Adrenal gland (tissue), 12 donors: ENCODE measurements around the gene GXYLT2. TPM values are rescaled to one million over a fixed set of nuclear protein-coding genes. Genes with fewer than 3 reads are reported as not detected.
A peak's percentile ranks its signal among the peaks of the same experiment; 100 is the strongest.

Source experiments
- DNase-seq, 7 donors: peaks; one replicate each; pipeline ENCODE4 v3.0.0-alpha.2; 2019 to 2020
- H3K27ac ChIP-seq, 5 donors: fragments of 200-600 bp; sonication (generic) in 4 of 5; 1 replicate in 3 of 5; 2 replicates in 2 of 5; pipeline versions ENCODE4 v1.5.1 to v1.8.0; 2016 to 2020; ENCODE audit warnings: mild to moderate bottlenecking in 1 of 5
- H3K27me3 ChIP-seq: fragments of 200-600 bp; 2 replicates; pipeline ENCODE4 v1.8.0; 2021
- H3K36me3 ChIP-seq, 2 donors: fragments of 200-600 bp; replicated peaks in 1 of 2; 1 replicate in 1 of 2; 2 replicates in 1 of 2; pipeline versions ENCODE4 v1.5.1 to v1.8.0; 2018 to 2022
- H3K4me1 ChIP-seq, 2 donors: fragments of 200-600 bp; replicated peaks in 1 of 2; 1 replicate in 1 of 2; 2 replicates in 1 of 2; pipeline versions ENCODE4 v1.5.1 to v1.8.0; 2018 to 2021
- H3K4me3 ChIP-seq, 4 donors: fragments of 200-600 bp; sonication (generic) in 3 of 4; one replicate each; pipeline ENCODE4 v1.5.1; 2016 to 2018
- H3K9me3 ChIP-seq, 3 donors: fragments of 200-600 bp; sonication (generic) in 1 of 3; replicated peaks in 1 of 3; 1 replicate in 2 of 3; 2 replicates in 1 of 3; pipeline versions ENCODE4 v1.5.1 to v1.8.0; 2016 to 2021
- POLR2A ChIP-seq, 2 donors: fragments of 450-650 bp; IDR thresholded peaks; one replicate each; pipeline ENCODE4 v1.6.1; 2017; ENCODE audit warnings: antibody characterized with exemption in 2 of 2, mild to moderate bottlenecking in 2 of 2, moderate library complexity in 1 of 2
- WGBS, 4 donors: extraction: QIAGEN DNeasy Blood & Tissue Kit in 2 of 4; methylation state at CpG; one replicate each; pipeline versions ENCODE4 v1.1.5 to v1.1.7; 2013 to 2017; 5-methylcytosine and 5-hydroxymethylcytosine counted together
- intact Hi-C, 2 donors: fragments of 100-400 bp; cut with DNase I; formaldehyde crosslinking; loops; one replicate each; pipeline versions ENCODE4 v1.14.1 to v1.15.0; 2022 to 2023
- polyA plus RNA-seq, 3 donors: library from polyadenylated mRNA; stranded (reverse); fragments of 200-250 nt in 2 of 3; fragments of 350-450 nt in 1 of 3; fragmentation: Illumina TruSeq in 1 of 3; extraction: RNeasy Lipid Tissue Mini Kit (QIAGEN cat#74804) in 1 of 3; gene quantifications; one replicate each; pipeline ENCODE4 v1.2.3, GENCODE V29; 2013 to 2014
- total RNA-seq, 9 donors: library from RNA; depleted of rRNA in 4 of 9; stranded (reverse); fragments of >200 nt in 4 of 9; fragments of 120-200 nt in 1 of 9; fragmentation: NEBNext Ultra II Directional in 1 of 9; extraction: Animal tissue kit (Norgen Biotek cat#: 25700) in 1 of 9; gene quantifications; one replicate each; pipeline versions ENCODE4 v1.1.0 to v1.2.4, GENCODE V29; 2013 to 2023
- TF ChIP-seq, protein P1 (sequence below), 6 experiments: fragments of 450-650 bp in 4 of 6; fragments of 200-600 bp in 2 of 6; sonication (generic) in 1 of 6; IDR thresholded peaks; 1 replicate in 5 of 6; 2 replicates in 1 of 6; pipeline versions ENCODE4 v1.5.1 to v1.8.0; 2016 to 2021; ENCODE audit warnings: antibody characterized with exemption in 6 of 6, mild to moderate bottlenecking in 2 of 6, moderate library complexity in 1 of 6
- donor health status: healthy with polysubstance abuse.
- donor health status: Bipolar disorder and iron deficiency.
- donor health status: DM: yes; HTN: yes; CAD: no.
- donor health status: DM: no; HTN: no; CAD: no.
- donor health status: DM: no; HTN: no; CAD: no.
- donor health status: DM: yes; HTN: yes; CAD: no.

Gene GXYLT2
- total and polyA plus RNA-seq, 12 donors, result 1.9 to 32.5 (median 16.5) TPM

DNA sequence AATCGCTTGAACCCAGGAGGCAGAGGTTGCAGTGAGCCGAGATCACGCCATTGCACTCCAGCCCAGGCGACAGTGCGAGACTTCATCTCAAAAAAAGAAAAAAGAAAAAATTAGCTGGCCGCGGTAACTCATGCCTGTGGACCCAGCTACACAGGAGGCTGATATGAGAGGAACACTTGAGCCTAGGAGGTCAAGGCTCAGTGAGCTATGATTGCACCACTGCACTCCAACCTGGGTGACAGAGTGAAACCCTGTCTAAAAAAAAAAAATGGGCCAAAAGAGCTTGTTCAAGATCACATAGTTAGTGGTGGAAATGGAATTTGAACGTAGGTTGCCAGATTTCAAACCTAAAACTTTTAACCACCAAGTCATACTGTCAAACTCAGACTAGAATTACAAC is 62.5 kb downstream of the GXYLT2 start:
- WGBS, 4 donors, result 91 to 95% (median 95%) methylated on average over 8 of the region's 8 CpGs
- intact Hi-C loops, result no loop called here
- Histone ChIP-seq H3K4me3 (no peak overlapping the region), H3K4me1 (no peaks in the 10 kb centered on the region), H3K9me3 (no peaks in the 10 kb centered on the region), H3K27me3 (no peaks in the 10 kb centered on the region), H3K36me3 (no peaks in the 10 kb centered on the region), H3K27ac (no peak overlapping the region)
- DNase-seq, result no peak
- TF ChIP-seq, protein P1, sequence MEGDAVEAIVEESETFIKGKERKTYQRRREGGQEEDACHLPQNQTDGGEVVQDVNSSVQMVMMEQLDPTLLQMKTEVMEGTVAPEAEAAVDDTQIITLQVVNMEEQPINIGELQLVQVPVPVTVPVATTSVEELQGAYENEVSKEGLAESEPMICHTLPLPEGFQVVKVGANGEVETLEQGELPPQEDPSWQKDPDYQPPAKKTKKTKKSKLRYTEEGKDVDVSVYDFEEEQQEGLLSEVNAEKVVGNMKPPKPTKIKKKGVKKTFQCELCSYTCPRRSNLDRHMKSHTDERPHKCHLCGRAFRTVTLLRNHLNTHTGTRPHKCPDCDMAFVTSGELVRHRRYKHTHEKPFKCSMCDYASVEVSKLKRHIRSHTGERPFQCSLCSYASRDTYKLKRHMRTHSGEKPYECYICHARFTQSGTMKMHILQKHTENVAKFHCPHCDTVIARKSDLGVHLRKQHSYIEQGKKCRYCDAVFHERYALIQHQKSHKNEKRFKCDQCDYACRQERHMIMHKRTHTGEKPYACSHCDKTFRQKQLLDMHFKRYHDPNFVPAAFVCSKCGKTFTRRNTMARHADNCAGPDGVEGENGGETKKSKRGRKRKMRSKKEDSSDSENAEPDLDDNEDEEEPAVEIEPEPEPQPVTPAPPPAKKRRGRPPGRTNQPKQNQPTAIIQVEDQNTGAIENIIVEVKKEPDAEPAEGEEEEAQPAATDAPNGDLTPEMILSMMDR (IDR thresholded peaks at IDR 0.05), result no peak
- TF ChIP-seq POLR2A (IDR thresholded peaks at IDR 0.05), result no peak

DNA sequence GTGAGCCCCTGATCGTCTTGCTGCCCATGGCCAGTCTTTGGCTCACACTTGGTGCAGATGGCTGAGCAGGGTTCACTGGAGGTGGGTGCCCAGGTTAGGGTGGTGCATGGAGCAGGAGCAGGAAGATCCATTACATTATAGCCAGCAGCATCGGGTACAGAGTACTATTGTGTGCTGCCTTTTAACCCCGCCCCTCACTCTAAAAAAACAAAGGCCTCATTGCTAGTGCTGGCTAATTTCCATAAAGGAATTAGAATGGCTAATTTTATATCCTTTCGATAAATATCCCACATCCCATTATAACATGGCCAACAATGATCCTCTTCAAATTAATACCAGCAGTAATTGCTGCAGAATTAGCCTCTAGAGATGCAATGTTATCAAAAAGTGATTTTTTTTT is 63.0 kb downstream of the GXYLT2 start:
- TF ChIP-seq, protein P1 (IDR thresholded peaks at IDR 0.05), result no peak
- TF ChIP-seq POLR2A (IDR thresholded peaks at IDR 0.05), result no peak
- H3K4me1 ChIP-seq, result no peaks in the 10 kb centered on the region
- intact Hi-C loops, result no loop called here
- no peaks in the 10 kb centered on the region for H3K27me3 ChIP-seq
- no peak for DNase-seq
- no peaks in the 10 kb centered on the region for H3K36me3 ChIP-seq
- H3K9me3 ChIP-seq, result no peaks in the 10 kb centered on the region
- 84 to 93% (median 87%) methylated on average over 4 of the region's 4 CpGs for WGBS, 4 donors
- H3K27ac ChIP-seq, result no peak overlapping the region
- no peak overlapping the region for H3K4me3 ChIP-seq

DNA sequence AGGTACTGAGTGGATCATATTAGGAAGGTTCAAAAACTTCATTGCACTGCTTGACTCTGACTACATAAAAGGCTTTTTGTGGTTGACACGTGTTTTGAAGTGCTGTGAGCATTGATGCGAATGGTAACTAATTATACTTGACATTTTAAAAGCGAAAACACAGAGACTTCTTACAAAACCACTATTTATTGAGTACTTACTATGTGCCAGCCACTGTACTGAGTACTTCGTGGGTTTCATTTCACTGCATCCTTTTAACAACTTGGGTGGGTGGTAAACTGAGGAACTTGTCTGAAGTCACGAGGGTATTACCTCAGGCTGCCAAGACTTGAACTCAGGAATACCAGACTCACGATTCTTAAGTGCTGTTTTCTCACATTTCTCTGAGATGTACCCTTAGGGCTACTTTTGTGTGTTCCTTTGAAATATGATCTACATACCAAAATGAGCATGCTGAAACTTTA is 63.4 kb downstream of the GXYLT2 start:
- H3K27me3 ChIP-seq, result no peaks in the 10 kb centered on the region
- DNase-seq, result no peak
- H3K4me1 ChIP-seq, result no peaks in the 10 kb centered on the region
- no peaks in the 10 kb centered on the region for H3K36me3 ChIP-seq
- H3K27ac ChIP-seq, result no peak overlapping the region
- WGBS, 4 donors, result 72 to 86% (median 81%) methylated on average over 6 of the region's 6 CpGs
- no peaks in the 10 kb centered on the region for H3K9me3 ChIP-seq
- intact Hi-C loops, result no loop called here
- TF ChIP-seq, protein P1 (IDR thresholded peaks at IDR 0.05), result no peak
- TF ChIP-seq POLR2A (IDR thresholded peaks at IDR 0.05), result no peak
- no peak overlapping the region for H3K4me3 ChIP-seq

DNA sequence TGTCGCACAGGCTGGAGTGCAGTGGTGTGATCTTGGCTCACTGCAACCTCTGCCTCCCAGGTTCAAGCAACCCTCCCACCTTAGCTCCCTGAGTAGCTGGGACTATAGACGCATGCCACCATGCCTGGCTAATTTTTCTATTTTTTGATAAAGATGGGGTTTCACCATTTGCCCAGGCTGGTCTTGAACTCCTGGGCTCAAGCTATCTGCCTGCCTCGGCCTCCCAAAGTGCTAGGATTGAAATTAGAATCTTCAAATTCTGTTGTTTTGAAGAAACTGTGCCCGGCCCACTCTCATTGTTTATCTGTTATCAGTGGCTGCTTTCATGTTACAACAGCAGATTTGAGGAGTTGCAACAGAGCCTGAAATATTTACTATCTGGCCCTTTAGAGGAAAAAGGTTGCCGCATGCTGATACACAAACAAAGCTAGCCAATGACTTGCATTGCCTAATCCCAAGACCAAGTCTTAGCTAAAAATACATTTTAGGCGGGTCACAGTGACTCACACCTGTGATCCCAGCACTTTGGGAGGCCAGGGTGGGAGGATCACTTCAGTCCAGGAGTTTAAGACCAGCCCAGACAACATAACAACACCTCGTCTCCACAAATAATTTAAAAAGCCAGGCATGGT is 65.6 kb downstream of the GXYLT2 start:
- H3K36me3 ChIP-seq, result no peaks in the 10 kb centered on the region
- no peaks in the 10 kb centered on the region for H3K9me3 ChIP-seq
- H3K4me1 ChIP-seq, result peaks cover 0 to 3% of the 10 kb centered on the region in 2 donors
- H3K27me3 ChIP-seq, result no peaks in the 10 kb centered on the region
- TF ChIP-seq POLR2A (IDR thresholded peaks at IDR 0.05), result no peak
- TF ChIP-seq, protein P1 (IDR thresholded peaks at IDR 0.05), result no peak
- peak overlapping the region in 4 of 5 donors; percentile 27 to 57 (median 42) for H3K27ac ChIP-seq
- no peak overlapping the region for H3K4me3 ChIP-seq
- peak in 6 of 7 donors; percentile 45 to 70 (median 62) for DNase-seq
- intact Hi-C loops, result no loop called here
- whole genome bisulfite sequencing, 4 donors, result 67 to 80% (median 77%) methylated on average over 7 of the region's 7 CpGs
